Hepatocyte (in vitro differentiated cells): ENCODE results near the gene PTPRQ. TPM values are rescaled to one million over a fixed set of nuclear protein-coding genes. Genes with fewer than 3 reads are reported as not detected.

Experiments
- DNase-seq: peaks from one replicate; pipeline ENCODE4 v3.0.0-alpha.2; 2016; ENCODE audit warnings: low spot score
- H2AFZ ChIP-seq: fragments of 200-600 bp; sonication (generic); 2 replicates; pipeline ENCODE4 v1.6.0; 2016; ENCODE audit warnings: antibody characterized with exemption, mild to moderate bottlenecking
- H3K27ac ChIP-seq: fragments of 200-600 bp; sonication (generic); 2 replicates; pipeline ENCODE4 v1.5.1; 2016; ENCODE audit warnings: mild to moderate bottlenecking
- H3K27me3 ChIP-seq: fragments of 200-600 bp; sonication (generic); 2 replicates; pipeline ENCODE4 v1.6.1; 2016
- H3K36me3 ChIP-seq: fragments of 200-600 bp; sonication (generic); replicated peaks from 2 replicates; pipeline ENCODE4 v1.5.1; 2016; ENCODE audit warnings: low read depth; ENCODE audit not compliant: insufficient read depth
- H3K4me1 ChIP-seq: fragments of 200-600 bp; sonication (generic); 2 replicates; pipeline ENCODE4 v1.5.1; 2016; ENCODE audit warnings: mild to moderate bottlenecking, moderate library complexity; ENCODE audit not compliant: insufficient read depth
- H3K4me2 ChIP-seq: fragments of 200-600 bp; sonication (generic); 2 replicates; pipeline ENCODE4 v1.6.0; 2016
- H3K4me3 ChIP-seq: fragments of 200-600 bp; sonication (generic); 2 replicates; pipeline ENCODE4 v1.5.1; 2016; ENCODE audit warnings: mild to moderate bottlenecking
- H3K79me2 ChIP-seq: fragments of 200-600 bp; sonication (generic); 2 replicates; pipeline ENCODE4 v1.6.0; 2017; ENCODE audit warnings: mild to moderate bottlenecking
- H3K9me2 ChIP-seq: fragments of 200-600 bp; sonication (generic); replicated peaks from 2 replicates; pipeline ENCODE4 v1.6.0; 2017; ENCODE audit warnings: mild to moderate bottlenecking; ENCODE audit not compliant: insufficient read depth
- H3K9me3 ChIP-seq: fragments of 200-600 bp; sonication (generic); 2 replicates; pipeline ENCODE4 v1.5.1; 2016; ENCODE audit warnings: low read depth, mild to moderate bottlenecking
- H4K20me1 ChIP-seq: fragments of 200-600 bp; sonication (generic); 2 replicates; pipeline ENCODE4 v1.6.0; 2016; ENCODE audit warnings: mild to moderate bottlenecking; ENCODE audit not compliant: insufficient read depth, poor library complexity, severe bottlenecking
- CTCF ChIP-seq: fragments of 200-600 bp; sonication (generic); IDR thresholded peaks from 2 replicates; pipeline ENCODE4 v1.5.1; 2016; ENCODE audit warnings: antibody characterized with exemption, mild to moderate bottlenecking; ENCODE audit not compliant: poor library complexity
- EZH2 ChIP-seq: fragments of 200-600 bp; sonication (generic); IDR thresholded peaks from 2 replicates; pipeline ENCODE4 v1.6.1; 2016; ENCODE audit warnings: antibody characterized with exemption, mild to moderate bottlenecking, borderline replicate concordance
- EZH2phosphoT487 ChIP-seq: fragments of 200-600 bp; sonication (generic); IDR thresholded peaks from one replicate; pipeline ENCODE4 v1.6.1; 2018; ENCODE audit warnings: antibody characterized with exemption, mild to moderate bottlenecking, low read depth, moderate library complexity; ENCODE audit not compliant: unreplicated experiment, severe bottlenecking
- whole genome bisulfite sequencing: methylation state at CpG from one replicate; pipeline ENCODE4 v1.1.6; 2016; ENCODE audit warnings: low lambda C conversion rate; ENCODE audit errors: missing lambda C conversion rate; 5-methylcytosine and 5-hydroxymethylcytosine counted together
- polyA plus RNA-seq: library from polyadenylated mRNA; unstranded; fragments of >200 nt; fragmentation: Nextera tagmentation; extraction: Ambion mirVana; gene quantifications from 2 replicates; pipeline ENCODE4 v1.2.1, GENCODE V29; 2016
- total RNA-seq: library from RNA; depleted of rRNA; stranded (reverse); fragments of >200 nt; gene quantifications from 2 replicates; pipeline ENCODE4 v1.2.3, GENCODE V29; 2014

The PTPRQ gene
- total and polyA plus RNA-seq, 2 experiments from 2014 or later, result 0.03 TPM; not detected in 1

GRCh38 chr12:80404629-80405028 lies 39.4 kb upstream of the PTPRQ start:
- Histone ChIP-seq H3K79me2 (no peaks in the 10 kb centered on the region), H3K9me3 (no peaks in the 10 kb centered on the region), H2AFZ (no peak overlapping the region), H3K4me3 (no peak overlapping the region), H3K27me3 (no peaks in the 10 kb centered on the region), H4K20me1 (no peaks in the 10 kb centered on the region), H3K27ac (no peak overlapping the region), H3K4me1 (no peaks in the 10 kb centered on the region), H3K4me2 (no peak overlapping the region), H3K36me3 (no peaks in the 10 kb centered on the region), H3K9me2 (no peaks in the 10 kb centered on the region)
- DNase-seq, result no peak
- no peak for TF ChIP-seq EZH2
- no peak for TF ChIP-seq EZH2phosphoT487
- no peak for TF ChIP-seq CTCF
- 57% methylated on average over 2 of the region's 2 CpGs for WGBS

- H3K9me2 ChIP-seq, result no peaks in the 10 kb centered on the region
- H3K79me2 ChIP-seq, result no peaks in the 10 kb centered on the region
- H4K20me1 ChIP-seq, result no peaks in the 10 kb centered on the region
- no peaks in the 10 kb centered on the region for H3K27me3 ChIP-seq
- no peak overlapping the region for H3K27ac ChIP-seq
- TF ChIP-seq EZH2, result no peak
- TF ChIP-seq CTCF, result no peak
- no peak for TF ChIP-seq EZH2phosphoT487
- H2AFZ ChIP-seq, result no peak overlapping the region
- no peak overlapping the region for H3K4me2 ChIP-seq
- DNase-seq, result no peak
- H3K36me3 ChIP-seq, result no peaks in the 10 kb centered on the region
- H3K9me3 ChIP-seq, result no peaks in the 10 kb centered on the region
- no peaks in the 10 kb centered on the region for H3K4me1 ChIP-seq
- no peak overlapping the region for H3K4me3 ChIP-seq
Observed at GRCh38 chr12:80406253-80406652, 37.8 kb upstream of the PTPRQ start.

GRCh38 chr12:80411787-80412186 lies 32.2 kb upstream of the PTPRQ start:
- DNase-seq, result no peak
- WGBS, result 59% methylated on average over 3 of the region's 3 CpGs

More at GRCh38 chr12:80411787-80412186, 32.2 kb upstream of the PTPRQ start:
- no peaks in the 10 kb centered on the region for H4K20me1 ChIP-seq
- H3K4me3 ChIP-seq, result no peak overlapping the region
- H3K4me1 ChIP-seq, result no peaks in the 10 kb centered on the region
- H3K9me2 ChIP-seq, result no peaks in the 10 kb centered on the region
- H2AFZ ChIP-seq, result no peak overlapping the region
- no peak overlapping the region for H3K4me2 ChIP-seq
- no peaks in the 10 kb centered on the region for H3K79me2 ChIP-seq
- H3K36me3 ChIP-seq, result no peaks in the 10 kb centered on the region
- no peaks in the 10 kb centered on the region for H3K9me3 ChIP-seq
- H3K27ac ChIP-seq, result no peak overlapping the region
- H3K27me3 ChIP-seq, result no peaks in the 10 kb centered on the region
- no peak for TF ChIP-seq EZH2
- TF ChIP-seq EZH2phosphoT487, result no peak
- TF ChIP-seq CTCF, result no peak
